A673 (cell line): Measurements from ENCODE around the gene PRDM12. TPM values are rescaled to one million over a fixed set of nuclear protein-coding genes. Genes with fewer than 3 reads are reported as not detected.
A peak's percentile ranks its signal among the peaks of the same experiment; 100 is the strongest.

Source experiments
- BruUV-seq: library from RNA; stranded (reverse); fragments of 400-500 nt; replicated peaks from 2 replicates; lab custom pipeline; 2021; lab: Mats Ljungman, UMichigan
- CTCF ChIA-PET: fragments of 300-600 bp; sonication (Branson Sonifier 250); formaldehyde crosslinking; loops from one replicate; lab custom pipeline; 2022; ENCODE audit warnings: antibody characterized with exemption; lab: Charles Lee
- POLR2A ChIA-PET: fragments of 300-600 bp; sonication (Branson Sonifier 250); formaldehyde crosslinking; loops from one replicate; lab custom pipeline; 2022; ENCODE audit warnings: antibody characterized with exemption; ENCODE audit not compliant: low non-redundant PET; lab: Charles Lee
- DNase-seq: peaks from one replicate; pipeline ENCODE4 v3.0.0-alpha.2; 2015; ENCODE audit warnings: low spot score
- H3K27ac ChIP-seq: fragments of 200-600 bp; sonication (generic); 2 replicates; pipeline ENCODE4 v1.5.1; 2016; ENCODE audit warnings: mixed run types, low read depth, mild to moderate bottlenecking, mixed read lengths, antibody characterized with exemption, low read length; ENCODE audit not compliant: poor library complexity, severe bottlenecking
- H3K27me3 ChIP-seq: fragments of 200-600 bp; sonication (generic); replicated peaks from 2 replicates; pipeline ENCODE4 v1.6.1; 2017; ENCODE audit warnings: mixed run types, low read depth, mild to moderate bottlenecking, mixed read lengths, antibody characterized with exemption, low read length; ENCODE audit not compliant: insufficient read depth, poor library complexity
- H3K36me3 ChIP-seq: fragments of 200-600 bp; sonication (generic); 2 replicates; pipeline ENCODE4 v1.6.1; 2016; ENCODE audit warnings: mixed run types, mild to moderate bottlenecking, mixed read lengths, antibody characterized with exemption, low read length; ENCODE audit not compliant: insufficient read depth, poor library complexity, severe bottlenecking
- H3K4me1 ChIP-seq: fragments of 200-600 bp; sonication (generic); 2 replicates; pipeline ENCODE4 v1.6.1; 2017; ENCODE audit warnings: mixed run types, mild to moderate bottlenecking, mixed read lengths, antibody characterized with exemption, low read length; ENCODE audit not compliant: insufficient read depth, poor library complexity, severe bottlenecking
- H3K4me3 ChIP-seq: fragments of 200-600 bp; sonication (generic); 2 replicates; pipeline ENCODE4 v1.5.1; 2016; ENCODE audit warnings: low read depth, mixed run types, mild to moderate bottlenecking, mixed read lengths, low read length; ENCODE audit not compliant: poor library complexity, severe bottlenecking
- H3K9me3 ChIP-seq: fragments of 200-600 bp; sonication (generic); 2 replicates; pipeline ENCODE4 v1.6.1; 2016; ENCODE audit warnings: mixed run types, low read depth, mild to moderate bottlenecking, mixed read lengths, antibody characterized with exemption, low read length; ENCODE audit not compliant: poor library complexity, severe bottlenecking
- CTCF ChIP-seq: fragments of 300-800, 200-600 bp; sonication (generic); conservative IDR thresholded peaks from 2 replicates; pipeline ENCODE4 v1.5.1; 2017; ENCODE audit warnings: low read depth, mild to moderate bottlenecking, antibody characterized with exemption, low read length, moderate library complexity, mixed read lengths
- EZH2 ChIP-seq: fragments of 200-600 bp; sonication (generic); IDR thresholded peaks from 2 replicates; pipeline ENCODE4 v1.6.1; 2017; ENCODE audit warnings: borderline replicate concordance, low read depth, mild to moderate bottlenecking, mixed read lengths, antibody characterized with exemption, low read length; ENCODE audit not compliant: poor library complexity, severe bottlenecking
- intact Hi-C: fragments of 100-400 bp; cut with micrococcal nuclease; formaldehyde crosslinking; loops from one replicate; pipeline ENCODE4 v1.10.0; 2022; ENCODE audit not compliant: unreplicated experiment
- total RNA-seq: library from RNA; stranded (reverse); gene quantifications from 2 replicates; pipeline ENCODE4 v1.2.3, GENCODE V29; 2021

PRDM12 gene
- total RNA-seq, 1 experiment from 2014 or later, result not detected

- no TSS peak for BruUV-seq
These were observed 5.3 kb upstream of the PRDM12 start for GRCh38 chr9:130658893-130659698.

GRCh38 chr9:130659699-130660248 is 4.6 kb upstream of the PRDM12 start:
- Histone ChIP-seq H3K9me3 (no peaks in the 10 kb centered on the region), H3K4me1 (peaks cover 20% of the 10 kb centered on the region), H3K27ac (no peak overlapping the region), H3K4me3 (no peak overlapping the region), H3K36me3 (no peaks in the 10 kb centered on the region), H3K27me3 (peaks cover 96% of the 10 kb centered on the region)
- no peak for DNase-seq
- intact Hi-C loops, result no loop called here
- ChIA-PET POLR2A (no interaction called here), CTCF (interaction anchor here (0.6 kb wide), 1 partner anchor 228 kb away, joined by 3 read pairs; no protein-coding TSS in a partner anchor)
- TF ChIP-seq CTCF, result no peak
- TF ChIP-seq EZH2, result peak; percentile 100
- no TSS peak for BruUV-seq

More at GRCh38 chr9:130658893-130659698, 5.3 kb upstream of the PRDM12 start:
- intact Hi-C loops, result no loop called here
- ChIA-PET CTCF (no interaction called here), POLR2A (no interaction called here)
- Histone ChIP-seq H3K9me3 (no peaks in the 10 kb centered on the region), H3K27me3 (peaks cover 89% of the 10 kb centered on the region), H3K27ac (no peak overlapping the region), H3K4me1 (peaks cover 16% of the 10 kb centered on the region), H3K4me3 (no peak overlapping the region), H3K36me3 (no peaks in the 10 kb centered on the region)
- TF ChIP-seq EZH2 (no peak), CTCF (no peak)
- no peak for DNase-seq

- peaks cover 23% of the 10 kb centered on the region for H3K4me1 ChIP-seq
- DNase-seq, result no peak
- no peak overlapping the region for H3K27ac ChIP-seq
- H3K36me3 ChIP-seq, result no peaks in the 10 kb centered on the region
- TF ChIP-seq EZH2 (no peak), CTCF (no peak)
- CTCF ChIA-PET, result interaction anchor here (0.6 kb wide), 1 partner anchor 229 kb away, joined by 3 read pairs; no protein-coding TSS in a partner anchor
- intact Hi-C loops, result no loop called here
- peak overlapping the region; percentile 21 for H3K4me3 ChIP-seq
- BruUV-seq, result no TSS peak
- H3K9me3 ChIP-seq, result no peaks in the 10 kb centered on the region
- peaks cover 98% of the 10 kb centered on the region for H3K27me3 ChIP-seq
- POLR2A ChIA-PET, result no interaction called here
These were observed 4.1 kb upstream of the PRDM12 start for GRCh38 chr9:130660326-130660682.
